ENCODE measurements around the gene RYR1. TPM values are rescaled to one million over a fixed set of nuclear protein-coding genes. Genes with fewer than 3 reads are reported as not detected.
A peak's percentile ranks its signal among the peaks of the same experiment; 100 is the strongest.

The RYR1 gene
- total and polyA plus RNA-seq, 10 of the 15 experiments (the other 5 are each of a cell fraction or from before 2014, with no cell fraction given), result under 0.01 to 0.32 (median 0.07) TPM; not detected in 1

GRCh38 chr19:38569368-38569983, 136.0 kb downstream of the RYR1 start:
- FAIRE-seq, result no peak
- Histone ChIP-seq H3K27me3 (replicated peaks in 1 of 2; ENCODE audit: control insufficient read depth in 2 of 2, insufficient read depth in 2 of 2, low read length in 1 of 2) (0 out of 4 replicates have a peak, but pooled peaks cover 0 to 2% of the 10 kb centered on the region in 2 experiments), H3K79me2 (ENCODE audit: control insufficient read depth, insufficient read depth, low read length) (no peaks in the 10 kb centered on the region), H3K4me1 (ENCODE audit: control insufficient read depth, insufficient read depth, low read length) (peaks cover 3% of the 10 kb centered on the region), H3K4me2 (ENCODE audit: control insufficient read depth, insufficient read depth) (no peak overlapping the region), H3K9me3 (replicated peaks; ENCODE audit: control insufficient read depth, insufficient read depth, low read length) (no peaks in the 10 kb centered on the region), H3K4me3 (no peak overlapping the region), H3K9ac (ENCODE audit: control insufficient read depth, insufficient read depth, low read length) (no peak overlapping the region), H4K20me1 (ENCODE audit: control insufficient read depth, insufficient read depth) (no peaks in the 10 kb centered on the region), H3K27ac (ENCODE audit: control insufficient read depth, insufficient read depth) (no peak overlapping the region), H3K36me3 (ENCODE audit: control insufficient read depth in 2 of 2, insufficient read depth in 2 of 2, low read length in 1 of 2) (no peaks in the 10 kb centered on the region), H2AFZ (ENCODE audit: control insufficient read depth, low read depth, low read length) (no peak overlapping the region)
- DNase-seq (ENCODE audit: low read depth, low spot score), result no peak
- in situ Hi-C loops (cut with MboI) (no loop called here), intact Hi-C loops (cut with micrococcal nuclease; ENCODE audit: unreplicated experiment) (no loop called here)
- CTCF ChIA-PET, result interaction anchor here (0.8 to 1.5 kb wide), 6 partner anchors 9 to 26 kb away, joined by 3 to 6 read pairs (median 4); no protein-coding TSS in a partner anchor
- peak; percentile 48 for ATAC-seq
- BruUV-seq (replicated peaks), result no TSS peak
- 0 out of 2 replicates have a peak, but pooled peaks have one; percentile 25 for TF ChIP-seq CREB1 (IDR thresholded peaks at IDR 0.05; ENCODE audit: low read depth)
- TF ChIP-seq ATF7 (IDR thresholded peaks at IDR 0.05; ENCODE audit: low read depth), result peak; percentile 42
- TF ChIP-seq EED (IDR thresholded peaks at IDR 0.05; ENCODE audit: low read depth), result peak; percentile 27; the same call in 1 of the 2 replicates
- no peak for TF ChIP-seq E2F8 (IDR thresholded peaks at IDR 0.05; ENCODE audit: low read depth, partially characterized antibody)
- WGBS (ENCODE audit: insufficient coverage, insufficient replicate concordance, low lambda C conversion rate, missing lambda C conversion rate), result 48% methylated on average over 6 of the region's 6 CpGs
- SMC1A ChIA-PET (ENCODE audit: uncharacterized antibody, unreplicated experiment), result interaction anchor here (0.5 to 1.9 kb wide), 6 partner anchors 9 to 49 kb away, joined by 3 to 8 read pairs (median 4); partner anchors contain the start of gene EIF3K
- POLR2A ChIA-PET, result interaction anchor here (0.6 kb wide), 2 partner anchors 9 to 13 kb away, joined by 4 to 5 read pairs; no protein-coding TSS in a partner anchor
- RAD21 ChIA-PET (ENCODE audit: unreplicated experiment), result interaction anchor here (0.8 to 1.4 kb wide), 4 partner anchors 12 to 65 kb away, joined by 3 to 5 read pairs (median 3); no protein-coding TSS in a partner anchor
